Trophoblast cell (in vitro differentiated cells and primary cell): Measurements from ENCODE around the gene OR2AJ1.

Experiments
- DNase-seq, 2 donors: peaks; one replicate each; pipeline ENCODE4 v3.0.0-alpha.2; 2016
- H2AFZ ChIP-seq: 2 replicates; pipeline ENCODE4 v1.6.1; 2013; ENCODE audit warnings: low read length, moderate library complexity, mild to moderate bottlenecking; ENCODE audit not compliant: insufficient read depth, poor library complexity
- H2AK5ac ChIP-seq: 2 replicates; pipeline ENCODE4 v1.6.1; 2013; ENCODE audit warnings: mild to moderate bottlenecking, low read length
- H2BK120ac ChIP-seq: 2 replicates; pipeline ENCODE4 v1.6.1; 2013; ENCODE audit warnings: low read length, mild to moderate bottlenecking, moderate library complexity; ENCODE audit not compliant: insufficient read depth, poor library complexity
- H2BK12ac ChIP-seq: 2 replicates; pipeline ENCODE4 v1.6.1; 2013; ENCODE audit warnings: mild to moderate bottlenecking, low read length, moderate library complexity
- H2BK5ac ChIP-seq: 2 replicates; pipeline ENCODE4 v1.6.1; 2013; ENCODE audit warnings: low read length, low read depth, moderate library complexity, mild to moderate bottlenecking; ENCODE audit not compliant: poor library complexity
- H3K14ac ChIP-seq: 2 replicates; pipeline ENCODE4 v1.6.1; 2013; ENCODE audit warnings: mild to moderate bottlenecking, low read length
- H3K18ac ChIP-seq: 2 replicates; pipeline ENCODE4 v1.6.1; 2013; ENCODE audit warnings: mild to moderate bottlenecking, low read length
- H3K23ac ChIP-seq: 2 replicates; pipeline ENCODE4 v1.6.1; 2013; ENCODE audit warnings: low read length
- H3K27ac ChIP-seq: 2 replicates; pipeline ENCODE4 v1.5.1; 2013; ENCODE audit warnings: low read depth, mild to moderate bottlenecking, inconsistent platforms, low read length, moderate library complexity
- H3K27me3 ChIP-seq: 2 replicates; pipeline ENCODE4 v1.6.1; 2013; ENCODE audit warnings: inconsistent platforms, mild to moderate bottlenecking, low read length, moderate library complexity; ENCODE audit not compliant: insufficient read depth
- H3K36me3 ChIP-seq, 2 experiments: 1 replicate in 1 of 2; 2 replicates in 1 of 2; pipeline ENCODE4 v1.6.1; 2013; ENCODE audit warnings: low read length in 2 of 2, mild to moderate bottlenecking in 2 of 2, moderate library complexity in 1 of 2; ENCODE audit not compliant: insufficient read depth in 2 of 2, control insufficient read depth in 1 of 2
- H3K4ac ChIP-seq: 2 replicates; pipeline ENCODE4 v1.6.1; 2013; ENCODE audit warnings: low read depth, mild to moderate bottlenecking, low read length, moderate library complexity
- H3K4me1 ChIP-seq, 2 experiments: 1 replicate in 1 of 2; 2 replicates in 1 of 2; pipeline ENCODE4 v1.6.1; 2013; ENCODE audit warnings: low read length in 2 of 2, mild to moderate bottlenecking in 2 of 2, moderate library complexity in 1 of 2; ENCODE audit not compliant: insufficient read depth in 2 of 2, control insufficient read depth in 1 of 2
- H3K4me2 ChIP-seq: 2 replicates; pipeline ENCODE4 v1.6.1; 2013; ENCODE audit warnings: inconsistent platforms, mild to moderate bottlenecking, low read length, moderate library complexity
- H3K4me3 ChIP-seq: 2 replicates; pipeline ENCODE4 v1.5.1; 2013; ENCODE audit warnings: mild to moderate bottlenecking, low read depth, low read length, inconsistent platforms
- H3K79me1 ChIP-seq: one replicate; pipeline ENCODE4 v1.6.1; 2013; ENCODE audit warnings: low read length
- H3K79me2 ChIP-seq: 2 replicates; pipeline ENCODE4 v1.6.1; 2013; ENCODE audit warnings: low read length, mild to moderate bottlenecking; ENCODE audit not compliant: control insufficient read depth, insufficient read depth, poor library complexity
- H3K9ac ChIP-seq: 2 replicates; pipeline ENCODE4 v1.6.1; 2013; ENCODE audit warnings: mild to moderate bottlenecking, low read length
- H3K9me3 ChIP-seq: 2 replicates; pipeline ENCODE4 v1.6.1; 2013; ENCODE audit warnings: low read depth, mild to moderate bottlenecking, control low read depth, inconsistent platforms, low read length; ENCODE audit not compliant: insufficient read depth
- H4K12ac ChIP-seq: 2 replicates; pipeline ENCODE4 v1.6.1; 2013; ENCODE audit warnings: low read depth, mild to moderate bottlenecking, low read length, moderate library complexity
- H4K8ac ChIP-seq: 2 replicates; pipeline ENCODE4 v1.6.1; 2013; ENCODE audit warnings: low read depth, mild to moderate bottlenecking, low read length, moderate library complexity
- H4K91ac ChIP-seq: one replicate; pipeline ENCODE4 v1.6.1; 2013; ENCODE audit warnings: low read depth, mild to moderate bottlenecking, low read length, moderate library complexity
- WGBS: extraction: QIAGEN DNeasy Blood & Tissue Kit; methylation state at CpG from one replicate; pipeline ENCODE4 v1.1.7; 2013; ENCODE audit warnings: missing lambda C conversion rate; ENCODE audit not compliant: insufficient read length, insufficient coverage; ENCODE audit errors: extremely low coverage; 5-methylcytosine and 5-hydroxymethylcytosine counted together

The OR2AJ1 gene

DNA sequence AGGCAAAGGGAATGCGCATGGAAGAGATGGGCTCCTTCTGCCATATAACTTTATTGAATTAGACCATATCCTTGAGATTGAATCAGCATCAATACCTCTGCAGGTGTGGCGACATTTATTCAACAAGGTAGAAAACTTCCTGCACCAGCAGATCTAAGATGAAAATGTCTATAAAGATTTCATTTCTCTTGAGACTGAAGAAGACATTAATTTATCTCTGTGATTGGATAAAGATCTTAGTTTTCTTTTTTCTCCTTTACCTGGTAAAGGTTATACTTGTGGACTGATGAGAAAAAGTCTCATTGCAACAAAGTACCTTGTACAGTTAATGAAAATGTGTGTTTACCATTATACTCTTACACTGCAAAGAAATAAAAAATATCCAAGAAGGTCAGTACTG lies 4.7 kb upstream of the OR2AJ1 start, which contains the start of gene OR2T8:
TSS of gene OR2T8 (plus strand) at position 301 of the 400 bp plus-strand sequence. CDS start 766 bp downstream, outside the sequence.
- no CpG with 5 or more reads among the region's 2 CpGs for WGBS
- no peak within 1 kb of the TSS for H3K18ac ChIP-seq

DNA sequence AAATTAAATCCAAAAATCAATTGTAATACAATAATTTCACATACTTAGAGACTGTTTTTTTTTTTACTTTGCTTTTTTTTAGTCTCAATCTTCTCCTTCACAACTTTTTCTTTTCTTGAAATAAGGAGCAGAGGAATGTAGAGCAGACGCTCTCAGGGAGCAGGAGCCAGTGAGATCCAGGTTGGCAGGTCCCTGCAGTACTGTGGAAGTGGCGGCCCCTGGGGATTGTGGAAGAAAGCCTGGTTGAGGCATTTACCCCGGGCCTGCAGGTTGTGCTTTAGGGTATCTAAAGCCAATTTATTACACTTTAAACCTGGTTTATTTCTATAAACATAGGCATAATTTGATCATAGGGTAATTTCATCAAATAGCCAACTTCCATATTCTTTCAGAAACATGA lies 748 bp upstream of the OR2AJ1 start:
- no peak for DNase-seq
- no peak overlapping the region for H2AFZ ChIP-seq
- no peak overlapping the region for H2AK5ac ChIP-seq
- no peak overlapping the region for H3K14ac ChIP-seq
- H3K79me1 ChIP-seq: no peaks in the 10 kb centered on the region
- H4K12ac ChIP-seq: no peak overlapping the region
- H3K9me3 ChIP-seq: no peaks in the 10 kb centered on the region
- H3K9ac ChIP-seq: no peak overlapping the region
- no peak overlapping the region for H3K27ac ChIP-seq
- H3K4ac ChIP-seq: no peak overlapping the region
- H3K4me1 ChIP-seq: no peaks in the 10 kb centered on the region
- no peak overlapping the region for H4K91ac ChIP-seq
- no CpG with 5 or more reads among the region's 3 CpGs for WGBS
- H3K27me3 ChIP-seq: no peaks in the 10 kb centered on the region
- H3K18ac ChIP-seq: no peak overlapping the region
- no peak overlapping the region for H4K8ac ChIP-seq
- H2BK120ac ChIP-seq: no peak overlapping the region
- H2BK5ac ChIP-seq: no peak overlapping the region
- H3K4me3 ChIP-seq: no peak overlapping the region
- no peak overlapping the region for H3K23ac ChIP-seq
- H3K4me2 ChIP-seq: no peak overlapping the region
- H3K36me3 ChIP-seq: no peaks in the 10 kb centered on the region
- H3K79me2 ChIP-seq: no peaks in the 10 kb centered on the region
- H2BK12ac ChIP-seq: no peak overlapping the region

More for the DNA sequence above, 4.7 kb upstream of the OR2AJ1 start, which contains the start of gene OR2T8:
- Histone ChIP-seq H2BK5ac (no peak within 1 kb of the TSS), H3K27ac (no peak within 1 kb of the TSS), H3K79me1 (no peaks in the 10 kb centered on the region), H2AFZ (no peak within 1 kb of the TSS), H2BK120ac (no peak within 1 kb of the TSS), H4K8ac (no peak within 1 kb of the TSS), H3K14ac (no peak within 1 kb of the TSS), H3K36me3 (no peaks in the 10 kb centered on the region), H3K9ac (no peak within 1 kb of the TSS), H3K4me3 (no peak within 1 kb of the TSS), H3K4me1 (no peaks in the 10 kb centered on the region), H3K4ac (no peak within 1 kb of the TSS), H2BK12ac (no peak within 1 kb of the TSS), H3K9me3 (no peaks in the 10 kb centered on the region), H4K12ac (no peak within 1 kb of the TSS), H3K79me2 (no peaks in the 10 kb centered on the region), H4K91ac (no peak within 1 kb of the TSS), H3K4me2 (no peak within 1 kb of the TSS), H3K23ac (no peak within 1 kb of the TSS), H3K27me3 (no peaks in the 10 kb centered on the region), H2AK5ac (no peak within 1 kb of the TSS)
- DNase-seq: no peak

DNA sequence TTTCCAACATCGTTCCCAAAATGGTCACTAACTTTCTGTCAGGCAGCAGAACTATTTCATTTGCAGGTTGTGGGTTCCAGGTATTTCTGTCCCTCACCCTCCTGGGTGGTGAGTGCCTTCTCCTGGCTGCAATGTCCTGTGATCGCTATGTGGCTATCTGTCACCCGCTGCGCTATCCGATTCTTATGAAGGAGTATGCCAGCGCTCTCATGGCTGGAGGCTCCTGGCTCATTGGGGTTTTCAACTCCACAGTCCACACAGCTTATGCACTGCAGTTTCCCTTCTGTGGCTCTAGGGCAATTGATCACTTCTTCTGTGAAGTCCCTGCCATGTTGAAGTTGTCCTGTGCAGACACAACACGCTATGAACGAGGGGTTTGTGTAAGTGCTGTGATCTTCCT lies 9.3 kb downstream of the OR2AJ1 start:
- no peak for DNase-seq
- no peak overlapping the region for H3K4me3 ChIP-seq

DNA sequence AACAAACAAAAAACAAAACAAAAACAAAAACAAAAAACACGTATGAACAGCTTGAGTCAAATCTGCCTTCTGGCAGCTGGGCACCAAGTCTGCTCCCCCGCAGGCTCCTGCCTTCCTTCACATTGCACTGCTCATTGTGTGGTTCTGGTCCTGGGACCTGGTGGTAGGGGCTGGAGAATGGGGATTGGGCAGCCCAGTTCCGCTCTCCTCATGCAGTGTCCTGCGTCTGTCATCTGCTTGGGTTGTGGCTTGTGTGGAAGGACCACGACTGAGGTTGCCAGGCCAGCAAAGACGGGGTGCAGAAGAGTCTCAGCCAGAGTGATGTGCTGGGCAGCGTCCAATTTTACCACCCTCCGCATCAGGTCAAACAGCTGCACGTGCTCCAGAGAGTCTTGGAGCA lies 11.1 kb downstream of the OR2AJ1 start:
- Histone ChIP-seq H3K18ac (no peak overlapping the region), H3K4me2 (no peak overlapping the region), H3K36me3 (no peaks in the 10 kb centered on the region), H3K27me3 (no peaks in the 10 kb centered on the region), H3K4me1 (no peaks in the 10 kb centered on the region), H3K27ac (no peak overlapping the region), H2AFZ (no peak overlapping the region), H3K9me3 (peaks cover 11% of the 10 kb centered on the region), H2BK5ac (no peak overlapping the region), H3K79me1 (no peaks in the 10 kb centered on the region), H2BK12ac (no peak overlapping the region), H3K9ac (no peak overlapping the region), H3K23ac (no peak overlapping the region), H3K14ac (no peak overlapping the region), H2AK5ac (no peak overlapping the region), H4K12ac (no peak overlapping the region), H2BK120ac (no peak overlapping the region), H4K91ac (no peak overlapping the region), H4K8ac (no peak overlapping the region), H3K79me2 (no peaks in the 10 kb centered on the region), H3K4ac (no peak overlapping the region), H3K4me3 (no peak overlapping the region)
- no CpG with 5 or more reads among the region's 9 CpGs for WGBS
- DNase-seq: no peak

More for the DNA sequence above, 9.3 kb downstream of the OR2AJ1 start:
- Histone ChIP-seq H3K4ac (no peak overlapping the region), H3K18ac (no peak overlapping the region), H4K8ac (no peak overlapping the region), H3K79me1 (no peaks in the 10 kb centered on the region), H4K12ac (no peak overlapping the region), H3K14ac (no peak overlapping the region), H3K9ac (no peak overlapping the region), H2BK120ac (no peak overlapping the region), H4K91ac (no peak overlapping the region), H2BK12ac (no peak overlapping the region), H2BK5ac (no peak overlapping the region), H3K27ac (no peak overlapping the region), H2AK5ac (no peak overlapping the region), H3K23ac (no peak overlapping the region), H3K36me3 (no peaks in the 10 kb centered on the region), H3K79me2 (no peaks in the 10 kb centered on the region), H3K9me3 (peaks cover 11% of the 10 kb centered on the region), H2AFZ (no peak overlapping the region), H3K4me2 (no peak overlapping the region), H3K27me3 (no peaks in the 10 kb centered on the region), H3K4me1 (no peaks in the 10 kb centered on the region)
- WGBS: no CpG with 5 or more reads among the region's 8 CpGs
